ENCODE results near the gene LRMDA.

The LRMDA gene

DNA sequence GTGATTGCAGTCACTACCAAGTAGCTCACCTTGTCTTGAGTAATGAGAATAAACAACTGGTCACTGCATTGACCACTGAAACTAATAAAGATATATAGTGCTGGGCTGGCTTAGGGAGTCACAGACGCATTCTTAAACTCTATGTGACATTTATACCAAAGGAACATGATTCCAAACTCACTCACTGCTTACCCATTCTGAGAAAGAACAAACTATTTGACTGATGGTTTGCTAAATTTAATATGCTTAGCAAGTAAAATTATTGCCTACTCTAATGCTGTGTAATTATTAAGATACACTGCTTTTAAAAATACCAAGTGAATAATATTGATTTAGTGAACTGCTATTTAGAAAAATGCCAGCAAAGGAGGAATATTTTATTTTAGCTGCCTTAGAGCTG lies 191.1 kb downstream of the LRMDA start:
- H3K4me3 ChIP-seq (ENCODE audit: low read depth, low read length) = no peak overlapping the region
- DNase-seq (ENCODE audit: low read depth) = no peak
- TF ChIP-seq, protein P1, sequence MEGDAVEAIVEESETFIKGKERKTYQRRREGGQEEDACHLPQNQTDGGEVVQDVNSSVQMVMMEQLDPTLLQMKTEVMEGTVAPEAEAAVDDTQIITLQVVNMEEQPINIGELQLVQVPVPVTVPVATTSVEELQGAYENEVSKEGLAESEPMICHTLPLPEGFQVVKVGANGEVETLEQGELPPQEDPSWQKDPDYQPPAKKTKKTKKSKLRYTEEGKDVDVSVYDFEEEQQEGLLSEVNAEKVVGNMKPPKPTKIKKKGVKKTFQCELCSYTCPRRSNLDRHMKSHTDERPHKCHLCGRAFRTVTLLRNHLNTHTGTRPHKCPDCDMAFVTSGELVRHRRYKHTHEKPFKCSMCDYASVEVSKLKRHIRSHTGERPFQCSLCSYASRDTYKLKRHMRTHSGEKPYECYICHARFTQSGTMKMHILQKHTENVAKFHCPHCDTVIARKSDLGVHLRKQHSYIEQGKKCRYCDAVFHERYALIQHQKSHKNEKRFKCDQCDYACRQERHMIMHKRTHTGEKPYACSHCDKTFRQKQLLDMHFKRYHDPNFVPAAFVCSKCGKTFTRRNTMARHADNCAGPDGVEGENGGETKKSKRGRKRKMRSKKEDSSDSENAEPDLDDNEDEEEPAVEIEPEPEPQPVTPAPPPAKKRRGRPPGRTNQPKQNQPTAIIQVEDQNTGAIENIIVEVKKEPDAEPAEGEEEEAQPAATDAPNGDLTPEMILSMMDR (IDR thresholded peaks at IDR 0.05; ENCODE audit: low read depth, low read length, missing control alignments) = no peak

DNA sequence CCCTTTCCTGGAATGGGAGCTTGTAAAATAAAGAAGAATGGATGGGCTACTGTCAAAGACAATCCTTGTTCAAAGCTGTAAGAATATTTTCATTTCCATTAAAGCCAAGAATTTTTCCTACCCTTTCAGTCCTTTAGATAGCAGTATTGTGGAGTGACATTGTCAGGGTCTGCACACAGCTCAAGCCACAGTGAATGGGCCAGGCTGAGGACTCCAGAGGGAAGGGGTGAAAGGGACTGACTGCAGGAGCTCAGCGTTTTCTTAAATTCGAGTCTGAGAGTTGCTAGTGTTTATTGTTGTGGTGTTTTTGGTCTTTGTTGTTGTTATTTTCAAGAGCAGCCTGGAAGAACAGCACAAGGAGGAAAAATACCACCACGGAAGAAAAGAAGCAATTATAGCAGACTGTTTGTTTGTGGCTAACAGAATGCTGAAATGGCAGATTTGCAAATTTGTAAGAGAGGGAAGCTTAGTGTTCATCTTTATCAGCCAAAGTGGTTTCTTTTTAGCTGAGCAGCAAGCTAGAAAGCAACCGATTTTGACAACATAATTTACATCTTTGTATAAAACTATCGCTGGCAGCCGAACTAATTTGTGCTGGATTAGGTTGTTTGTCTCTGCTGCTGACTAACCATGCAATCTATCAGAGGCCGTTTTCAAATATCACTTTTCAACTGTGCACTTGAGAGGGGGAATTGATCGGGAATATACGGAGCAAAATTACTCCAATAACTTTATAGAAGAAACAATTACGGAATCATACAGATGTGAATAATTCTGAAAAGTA lies 192.1 kb downstream of the LRMDA start:
- TF ChIP-seq, protein P1 (IDR thresholded peaks at IDR 0.05; ENCODE audit: low read depth, low read length, missing control alignments) = no peak
- H3K4me3 ChIP-seq (ENCODE audit: low read depth, low read length) = no peak overlapping the region
- no peak for DNase-seq (ENCODE audit: low read depth)

DNA sequence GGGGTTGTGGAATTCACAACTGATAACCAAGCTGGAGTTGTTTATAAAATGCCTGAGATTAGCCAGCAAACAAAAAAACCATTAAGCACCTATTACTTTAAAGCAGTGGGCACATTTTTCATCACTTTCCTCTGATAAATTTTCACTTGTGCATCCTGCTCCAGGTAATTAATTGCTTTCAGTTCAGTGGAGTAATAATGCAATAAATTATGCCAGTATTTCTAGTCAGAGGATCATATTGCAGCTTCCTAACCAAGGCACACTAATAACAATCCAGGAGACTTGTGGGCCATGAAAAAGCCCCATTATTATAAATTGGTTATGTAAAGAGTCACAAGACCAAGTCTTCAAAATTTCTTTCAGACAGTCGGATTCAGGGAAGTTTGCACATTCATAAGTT lies 193.2 kb downstream of the LRMDA start:
- DNase-seq (ENCODE audit: low read depth) = no peak
- H3K4me3 ChIP-seq (ENCODE audit: low read depth, low read length) = no peak overlapping the region
- TF ChIP-seq, protein P1 (IDR thresholded peaks at IDR 0.05; ENCODE audit: low read depth, low read length, missing control alignments) = no peak

DNA sequence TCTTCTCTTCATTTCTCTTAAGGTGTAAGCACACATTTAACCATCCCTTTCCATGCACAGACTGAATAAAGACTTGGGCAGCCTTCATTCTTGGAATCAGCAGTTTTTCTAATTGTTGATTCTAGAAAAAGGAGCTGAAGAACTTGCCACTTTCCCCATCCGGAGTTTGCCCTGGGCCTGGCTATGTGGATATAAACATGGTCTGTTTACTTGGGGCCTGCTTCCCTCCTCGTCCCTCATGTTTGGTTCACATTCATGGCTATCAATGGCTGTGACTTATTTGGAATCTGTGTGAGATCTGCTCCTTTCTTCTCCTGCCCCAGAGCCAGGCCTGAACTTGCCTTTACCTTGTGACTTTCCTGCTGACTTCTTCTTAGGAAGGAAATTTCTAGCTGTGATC lies 199.3 kb downstream of the LRMDA start:
- TF ChIP-seq, protein P1 (IDR thresholded peaks at IDR 0.05; ENCODE audit: low read depth, low read length, missing control alignments) = no peak
- H3K4me3 ChIP-seq (ENCODE audit: low read depth, low read length) = no peak overlapping the region

DNA sequence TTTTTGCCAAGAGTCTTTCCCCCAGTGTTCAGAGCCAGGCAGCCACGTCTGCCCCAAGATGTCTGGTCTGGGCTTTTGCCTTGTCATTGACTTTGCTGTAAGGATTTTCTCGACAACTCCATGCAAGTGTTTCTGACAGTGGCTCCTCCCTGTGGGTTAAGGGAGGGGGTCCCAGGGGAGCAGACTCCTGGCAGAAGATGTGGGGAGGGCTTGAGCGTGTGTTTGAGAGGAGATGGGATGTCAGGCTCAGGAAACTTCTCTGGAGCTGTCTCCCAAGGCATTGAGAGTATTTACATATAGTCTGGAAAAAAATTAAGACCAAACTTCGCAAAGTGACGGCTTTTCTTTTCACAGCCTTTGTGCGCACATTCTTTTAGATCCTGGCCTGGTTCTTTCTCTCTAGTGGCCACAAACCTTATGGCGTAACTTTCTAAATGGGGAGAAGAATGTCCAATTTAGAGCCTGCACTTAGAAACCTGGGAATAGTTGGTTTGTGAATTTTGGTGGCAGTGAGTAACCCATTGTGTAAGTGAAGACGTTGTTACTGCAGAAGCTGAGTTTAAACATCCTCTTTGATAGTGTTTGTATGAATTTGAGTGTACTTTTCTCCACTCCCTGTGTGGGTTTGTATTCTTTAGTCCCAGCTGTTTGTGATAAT lies 201.5 kb downstream of the LRMDA start:
- H3K4me3 ChIP-seq (ENCODE audit: low read depth, low read length) = no peak overlapping the region
- TF ChIP-seq, protein P1 (IDR thresholded peaks at IDR 0.05; ENCODE audit: low read depth, low read length, missing control alignments) = no peak
- no peak for DNase-seq (ENCODE audit: low read depth)

More for the DNA sequence above, 199.3 kb downstream of the LRMDA start:
- no peak for DNase-seq (ENCODE audit: low read depth)

DNA sequence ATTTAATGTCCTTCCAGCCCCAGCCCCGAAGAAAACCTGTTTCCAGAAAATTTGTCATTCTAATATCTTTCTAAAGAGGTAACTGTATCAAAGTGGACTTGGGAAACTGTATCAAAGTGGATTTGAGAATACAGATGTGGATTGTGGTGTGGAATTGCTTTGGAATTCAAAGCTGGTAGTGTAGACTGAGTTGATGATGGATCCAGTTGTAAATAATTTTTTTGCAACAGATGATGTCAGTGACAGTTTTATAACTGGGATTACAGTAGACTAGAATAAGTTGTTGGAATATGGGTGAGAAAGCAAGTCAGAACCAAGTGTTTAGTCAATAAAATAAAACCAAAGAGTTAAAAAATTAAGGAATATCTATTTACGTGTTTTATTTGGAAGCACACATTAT lies 202.1 kb downstream of the LRMDA start:
- DNase-seq (ENCODE audit: low read depth) = no peak
- H3K4me3 ChIP-seq (ENCODE audit: low read depth, low read length) = no peak overlapping the region
- TF ChIP-seq, protein P1 (IDR thresholded peaks at IDR 0.05; ENCODE audit: low read depth, low read length, missing control alignments) = no peak
